NCI-H146 treated with DMSO at 0.1 percent for 48 hours (cell line): ENCODE measurements around the gene PEMT.

Source experiments
- DNase-seq: peaks from one replicate; lab custom pipeline; 2025; ENCODE audit not compliant: unreplicated experiment; lab: John Stamatoyannopoulos, UW

The PEMT gene

GRCh38 chr17:17505151-17505550 is 86.4 kb downstream of the PEMT start:
- no peak for DNase-seq

DNA sequence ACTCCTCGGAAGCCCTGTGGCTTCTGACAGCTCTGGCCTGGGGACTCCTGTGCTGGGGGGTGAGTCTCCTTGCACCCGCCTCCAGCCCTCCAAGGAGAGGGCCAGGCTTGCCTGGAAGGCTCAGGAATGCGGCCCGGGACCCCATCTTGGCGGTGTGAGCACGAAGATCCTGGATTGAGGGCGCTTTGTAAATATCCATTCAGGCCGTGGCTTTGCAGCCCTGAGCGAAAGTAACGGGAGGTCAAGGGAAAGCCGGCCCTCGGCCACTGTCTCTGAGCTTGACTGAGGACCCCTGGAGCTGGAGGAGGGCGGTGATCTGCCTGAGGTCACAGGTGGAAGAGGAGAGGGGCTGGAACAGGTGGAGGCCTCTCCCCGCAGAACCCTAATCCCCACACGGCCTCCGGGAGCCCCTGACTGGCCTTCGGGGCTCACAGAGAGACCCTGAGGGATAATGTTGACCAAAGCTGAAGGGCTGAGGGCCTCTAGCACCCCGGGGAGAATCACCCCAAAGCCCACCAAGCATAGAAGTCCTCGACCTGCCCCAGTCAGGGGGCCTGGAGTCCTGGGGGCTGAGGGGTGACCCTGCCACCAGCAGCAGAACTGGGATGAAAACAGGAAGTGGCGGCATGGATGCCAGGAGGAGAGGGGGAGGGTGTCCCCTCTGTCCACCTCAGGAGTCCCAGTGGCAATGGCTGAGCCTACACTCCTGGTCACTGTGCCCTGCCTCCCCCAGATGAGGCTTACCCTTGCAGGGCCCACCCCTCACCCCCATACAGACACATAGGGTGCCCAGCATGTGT is 87.0 kb downstream of the PEMT start:
- no peak for DNase-seq

DNA sequence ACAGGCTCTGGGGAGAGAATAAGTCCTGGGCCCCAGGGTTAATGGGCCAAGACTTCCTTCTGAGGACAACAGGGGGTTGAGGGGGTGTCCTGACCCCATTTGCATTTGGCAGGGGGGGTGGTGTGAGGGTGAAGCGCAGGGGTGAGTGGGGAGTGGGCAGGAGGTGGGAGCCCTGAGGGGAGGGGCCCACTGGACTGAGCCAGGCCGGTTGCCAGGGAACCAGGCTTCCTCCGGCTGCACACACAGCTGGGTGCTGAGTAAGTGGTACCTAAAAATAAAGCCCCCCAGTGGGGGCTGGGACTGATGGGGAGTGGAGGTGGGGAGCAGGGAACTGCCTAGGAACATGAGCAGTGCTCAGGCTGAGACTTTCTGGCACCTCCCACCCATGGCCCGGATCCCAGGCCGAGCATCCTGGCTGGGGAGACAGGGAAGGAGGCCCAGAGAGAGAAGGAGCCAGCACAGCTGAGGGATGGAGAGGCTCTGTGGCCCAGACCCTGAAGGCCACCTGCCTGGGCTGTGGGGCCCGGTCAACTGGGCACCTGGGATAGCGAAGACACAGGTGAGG is 87.9 kb downstream of the PEMT start:
- DNase-seq: no peak

DNA sequence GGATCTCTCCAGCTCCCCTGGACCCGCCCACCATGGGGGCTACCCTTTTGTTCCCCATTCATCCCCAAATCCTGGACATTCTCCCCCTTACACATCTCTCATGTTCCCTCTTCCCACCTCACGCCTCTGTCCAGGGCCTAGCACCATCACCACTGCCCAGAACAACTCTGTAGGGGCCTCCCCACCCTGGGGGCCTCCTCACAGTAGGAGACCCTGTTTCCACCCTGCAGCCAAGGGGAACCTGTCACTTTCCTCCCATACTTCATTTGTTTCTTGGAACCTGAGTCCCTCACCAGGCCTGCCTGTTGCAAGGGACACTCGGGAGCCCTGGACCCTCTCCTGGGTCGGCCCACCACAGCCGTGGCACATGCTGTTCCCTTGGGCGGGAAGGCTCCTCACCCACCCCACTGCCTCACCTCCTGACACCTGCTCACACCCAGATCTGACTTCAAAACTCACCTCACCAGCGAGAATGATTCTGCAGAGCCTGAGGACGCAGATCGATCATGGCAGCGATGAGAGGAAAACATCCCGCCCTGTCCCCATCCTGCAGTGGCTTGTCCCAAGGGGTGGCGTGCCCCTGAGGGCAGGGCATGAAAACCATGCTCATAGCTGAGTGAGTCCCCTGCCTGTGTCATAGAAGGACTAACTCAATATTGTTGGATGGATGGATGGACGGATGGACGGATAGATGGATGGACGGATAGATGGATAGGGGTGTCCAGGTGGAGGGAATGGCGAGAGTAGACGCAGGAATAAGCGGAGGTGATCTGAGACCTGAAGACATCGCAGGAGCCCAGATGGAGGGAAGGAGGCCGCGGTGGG is 88.6 kb downstream of the PEMT start:
- DNase-seq: no peak

GRCh38 chr17:17500999-17501605 is 90.4 kb downstream of the PEMT start:
- DNase-seq: no peak

DNA sequence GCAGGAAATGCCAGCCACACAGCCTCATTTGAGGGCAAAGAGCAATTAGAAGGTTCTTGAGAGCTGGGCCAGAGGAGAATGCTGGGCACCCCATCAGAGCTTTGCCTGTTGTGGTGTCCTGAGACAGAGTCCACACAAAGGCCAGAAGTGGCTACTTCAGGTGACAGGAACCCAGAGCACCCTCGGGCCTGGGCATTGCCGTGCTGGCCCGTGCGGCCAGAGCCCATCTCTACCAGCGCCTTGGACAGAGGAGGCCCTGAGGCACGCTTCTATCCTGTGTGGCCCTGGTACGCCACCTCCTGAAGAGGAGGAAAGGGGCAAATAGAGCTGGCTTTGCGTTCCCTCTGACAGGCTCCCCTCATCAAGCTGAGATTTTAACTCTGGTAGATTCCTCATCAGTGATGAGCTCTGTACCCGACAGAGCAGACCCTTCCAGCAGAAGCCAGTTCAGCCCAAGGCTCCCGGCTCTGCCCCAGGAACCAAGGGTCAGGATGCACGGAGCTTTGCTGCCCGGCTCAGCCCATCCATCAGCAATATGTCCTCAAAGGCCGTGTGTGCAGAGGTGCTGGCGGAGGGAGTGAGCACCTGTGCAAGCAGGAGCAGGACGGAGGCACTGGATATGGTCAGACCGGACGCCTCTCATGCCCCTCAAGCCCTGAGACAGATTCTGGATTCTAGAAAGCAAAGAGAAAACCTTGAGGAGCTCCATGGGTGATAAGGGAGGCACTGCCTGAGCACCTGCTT is 91.9 kb downstream of the PEMT start:
- DNase-seq: no peak

DNA sequence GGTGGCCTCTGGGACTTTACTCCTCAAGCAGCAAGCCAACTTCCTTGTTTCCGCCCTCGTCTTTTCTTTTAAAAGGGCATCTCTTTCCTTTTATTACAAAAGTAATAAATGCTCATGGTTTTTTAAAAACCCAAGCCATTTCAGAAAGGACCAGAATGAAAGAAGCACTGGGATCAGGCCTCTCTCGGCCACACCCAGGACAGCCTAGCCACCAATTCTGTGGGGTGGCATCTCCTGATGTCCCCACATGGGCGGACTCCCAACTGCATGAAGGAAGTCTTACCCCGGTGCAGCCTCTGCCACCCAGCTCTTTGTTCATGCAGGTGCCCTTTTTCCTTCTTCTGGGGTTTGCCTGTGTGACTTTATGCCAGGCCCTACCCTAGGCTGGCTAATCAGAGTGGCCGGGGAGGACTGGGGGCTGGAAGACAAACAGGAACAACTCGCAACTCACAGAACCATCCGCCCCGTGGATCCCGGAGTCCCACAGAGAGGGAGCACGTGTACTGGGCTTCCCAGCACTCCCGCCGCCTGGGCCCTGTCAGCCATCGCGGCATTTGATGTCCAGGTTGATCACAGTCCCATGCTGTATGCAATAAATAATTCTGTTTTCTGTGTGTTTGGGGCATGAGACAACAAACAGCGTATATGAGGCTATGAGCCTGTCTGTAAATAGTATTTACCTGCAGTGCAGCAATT is 92.8 kb downstream of the PEMT start:
- DNase-seq: no peak

- no peak for DNase-seq
Observed at GRCh38 chr17:17497845-17498520, 93.5 kb downstream of the PEMT start.

- no peak for DNase-seq
Observed at GRCh38 chr17:17497065-17497844, 94.3 kb downstream of the PEMT start.

- DNase-seq: peak; percentile 56
Observed at GRCh38 chr17:17496189-17497064, 95.1 kb downstream of the PEMT start, which contains the start of gene RASD1. TSS of gene RASD1 (minus strand) at chr17:17496395. CDS start at chr17:17496181, 214 bp downstream.

DNA sequence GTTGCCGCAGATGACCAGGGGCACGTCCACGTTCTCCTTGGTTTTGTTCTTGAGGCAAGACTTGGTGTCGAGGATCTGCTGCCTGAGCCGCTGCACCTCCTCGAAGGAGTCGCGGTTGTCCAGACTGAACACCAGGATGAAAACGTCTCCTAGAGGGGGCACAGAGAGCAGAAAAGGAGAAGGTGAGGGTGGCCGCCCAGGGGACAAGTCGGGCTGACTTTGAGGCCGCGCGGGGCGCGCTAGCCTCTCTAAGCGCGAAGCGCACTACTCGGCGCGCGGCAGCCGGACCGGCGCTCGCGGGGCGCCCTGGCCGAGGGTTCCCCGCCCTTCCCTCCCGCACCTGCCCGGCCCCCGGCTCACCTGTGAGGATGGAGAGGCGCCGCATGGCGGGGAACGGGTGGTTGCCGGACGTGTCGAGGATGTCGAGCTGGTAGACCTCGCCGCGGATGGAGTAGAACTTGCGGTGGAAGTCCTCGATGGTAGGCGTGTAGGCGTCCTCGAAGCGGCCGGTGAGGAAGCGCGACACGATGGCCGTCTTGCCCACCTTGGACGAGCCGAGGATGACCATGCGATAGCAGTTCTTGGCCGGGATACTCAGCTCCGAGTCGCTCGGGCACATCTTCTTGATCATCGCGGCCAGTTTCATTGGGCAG is 95.8 kb downstream of the PEMT start:
- DNase-seq: no peak

DNA sequence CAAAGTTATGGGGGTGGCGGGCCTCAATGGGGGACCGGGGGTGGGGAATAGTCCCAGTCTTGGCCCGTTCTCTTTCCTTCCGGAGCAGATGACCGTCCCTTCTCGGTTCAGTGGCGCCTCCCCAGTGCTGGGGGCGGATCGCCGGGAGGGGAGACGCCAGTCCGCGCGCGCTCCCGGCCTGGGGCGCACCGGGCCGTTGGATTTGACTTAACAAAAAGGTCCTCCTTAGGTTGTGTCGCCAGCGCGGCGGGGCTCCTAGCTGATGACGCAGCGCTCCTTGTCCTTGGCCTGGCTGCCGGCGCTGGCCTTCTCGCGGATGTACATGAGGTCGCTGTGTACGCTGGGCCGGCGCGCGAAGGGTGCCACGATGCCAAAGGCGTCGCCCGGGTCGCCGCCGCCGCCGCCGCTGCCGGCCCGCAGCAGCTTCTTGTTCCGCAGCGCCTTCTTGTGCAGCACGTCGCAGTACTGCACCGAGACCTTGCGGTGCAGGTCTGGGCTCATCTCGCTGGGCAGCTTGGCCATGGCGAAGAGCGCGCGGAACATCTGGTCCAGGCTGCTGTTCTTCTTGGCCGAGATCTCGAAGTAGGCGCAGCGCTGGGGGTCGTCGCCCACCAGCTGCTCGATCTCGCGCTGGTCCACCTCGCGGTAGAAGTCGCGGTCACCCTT is 96.5 kb downstream of the PEMT start:
- DNase-seq: no peak

GRCh38 chr17:17494499-17494869 is 97.0 kb downstream of the PEMT start:
- no peak for DNase-seq

DNA sequence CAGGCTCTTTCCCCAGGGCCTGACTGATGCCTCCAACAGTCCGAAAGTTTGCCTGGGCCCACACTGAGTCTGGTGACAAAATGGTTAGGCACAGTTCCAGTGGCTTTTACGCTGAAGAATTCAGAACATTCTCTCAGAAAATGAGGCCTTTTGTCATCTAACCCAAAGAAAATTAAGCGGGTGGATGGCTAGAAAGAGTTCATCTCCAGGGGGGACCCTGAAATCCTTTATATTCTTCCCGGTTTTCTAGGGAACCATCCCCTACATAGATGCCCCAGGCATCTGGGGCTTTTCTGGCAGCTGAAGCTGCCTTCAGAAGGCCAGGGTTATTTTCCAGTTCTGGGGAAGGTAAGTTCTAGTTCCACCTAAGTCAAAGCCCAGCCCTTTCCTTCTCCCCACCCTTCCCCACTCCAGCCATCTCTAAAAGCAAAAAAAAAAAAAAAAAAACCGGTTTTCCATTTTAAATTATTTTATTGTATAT is 97.5 kb downstream of the PEMT start:
- DNase-seq: no peak

- DNase-seq: no peak
Observed at GRCh38 chr17:17493249-17493985, 98.1 kb downstream of the PEMT start.

- DNase-seq: no peak
Observed at GRCh38 chr17:17492571-17492970, 98.9 kb downstream of the PEMT start.
